Calu3 (cell line): Measurements from ENCODE around the gene EPO. TPM values are rescaled to one million over a fixed set of nuclear protein-coding genes. Genes with fewer than 3 reads are reported as not detected.

Source experiments
- BruUV-seq: library from RNA; stranded (reverse); fragments of 400-500 nt; replicated peaks from 2 replicates; lab custom pipeline; 2021; lab: Mats Ljungman, UMichigan
- CTCF ChIA-PET: fragments of 300-600 bp; sonication (Branson Sonifier 250); formaldehyde crosslinking; loops from one replicate; lab custom pipeline; 2022; ENCODE audit warnings: antibody characterized with exemption; lab: Charles Lee
- DNase-seq: peaks from one replicate; pipeline ENCODE4 v3.0.0; 2022
- H3K27ac Mint-ChIP-seq: one replicate; pipeline ENCODE4 v1.8.0; 2022; ENCODE audit warnings: mixed read lengths; ENCODE audit not compliant: unreplicated experiment
- H3K27me3 Mint-ChIP-seq: one replicate; pipeline ENCODE4 v1.8.0; 2022; ENCODE audit warnings: mixed read lengths; ENCODE audit not compliant: unreplicated experiment
- H3K36me3 Mint-ChIP-seq: one replicate; pipeline ENCODE4 v1.8.0; 2022; ENCODE audit warnings: mild to moderate bottlenecking, moderate library complexity, mixed read lengths; ENCODE audit not compliant: insufficient read depth, unreplicated experiment
- H3K4me1 Mint-ChIP-seq: one replicate; pipeline ENCODE4 v1.8.0; 2022; ENCODE audit warnings: mild to moderate bottlenecking, low read depth, mixed read lengths; ENCODE audit not compliant: unreplicated experiment
- H3K4me3 Mint-ChIP-seq: one replicate; pipeline ENCODE4 v1.8.0; 2022; ENCODE audit warnings: mild to moderate bottlenecking, low read depth, moderate library complexity, mixed read lengths; ENCODE audit not compliant: unreplicated experiment
- H3K9me3 Mint-ChIP-seq: one replicate; pipeline ENCODE4 v1.8.0; 2022; ENCODE audit warnings: low read depth, mixed read lengths; ENCODE audit not compliant: unreplicated experiment
- CTCF ChIP-seq: fragments of 200-600 bp; IDR thresholded peaks from one replicate; pipeline ENCODE4 v1.8.0; 2022; ENCODE audit warnings: antibody characterized with exemption; ENCODE audit not compliant: unreplicated experiment
- intact Hi-C: fragments of 100-400 bp; cut with micrococcal nuclease; formaldehyde crosslinking; loops from one replicate; pipeline ENCODE4 v1.10.0; 2022; ENCODE audit not compliant: unreplicated experiment
- total RNA-seq: library from RNA; stranded (reverse); gene quantifications from 2 replicates; pipeline ENCODE4 v1.2.3, GENCODE V29; 2022

Gene EPO
- total RNA-seq, 1 experiment from 2014 or later: not detected

DNA sequence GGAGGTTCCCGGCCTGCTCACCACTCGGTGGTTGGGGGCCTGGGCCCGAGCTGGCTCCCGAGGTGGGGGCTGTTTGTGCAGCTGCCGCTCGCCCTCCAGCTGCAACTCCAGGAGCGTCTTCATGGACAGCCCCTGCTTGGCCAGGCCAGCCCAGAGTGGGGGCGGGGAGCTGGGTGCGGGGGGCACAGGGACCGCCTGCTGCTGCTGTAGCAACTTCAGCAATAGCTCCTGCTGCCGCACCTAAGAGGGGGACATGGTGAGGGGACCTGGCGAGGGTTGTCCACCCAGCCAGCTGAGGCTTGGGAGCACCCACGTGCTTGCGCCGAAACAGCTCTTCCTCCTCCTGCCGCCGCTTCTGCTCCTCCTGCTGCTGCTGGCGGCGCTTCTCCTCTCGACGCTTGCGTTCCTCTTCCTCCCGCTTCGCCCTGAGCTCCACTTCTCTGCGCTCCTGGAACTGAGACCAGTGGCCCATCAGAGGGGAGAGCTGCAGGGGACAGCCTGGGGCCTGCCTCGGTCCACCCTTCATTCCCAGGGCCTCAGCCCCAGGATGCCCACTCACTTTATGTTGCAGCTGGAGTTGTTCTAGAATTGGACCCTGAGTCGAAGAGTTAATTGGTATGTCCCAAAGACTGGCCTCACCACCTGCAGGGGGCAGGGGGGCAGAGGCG lies 37.1 kb upstream of the EPO start:
- TF ChIP-seq CTCF: no peak
- H3K27ac Mint-ChIP-seq: no peak overlapping the region
- intact Hi-C loops: no loop called here
- no peaks in the 10 kb centered on the region for H3K4me1 Mint-ChIP-seq
- no peak for DNase-seq
- CTCF ChIA-PET: interaction anchor here (0.5 kb wide), 1 partner anchor 398 kb away, joined by 3 read pairs; no protein-coding TSS in a partner anchor
- H3K9me3 Mint-ChIP-seq: no peaks in the 10 kb centered on the region
- H3K36me3 Mint-ChIP-seq: peaks cover 51% of the 10 kb centered on the region
- H3K27me3 Mint-ChIP-seq: no peaks in the 10 kb centered on the region
- BruUV-seq: no TSS peak
- no peak overlapping the region for H3K4me3 Mint-ChIP-seq

DNA sequence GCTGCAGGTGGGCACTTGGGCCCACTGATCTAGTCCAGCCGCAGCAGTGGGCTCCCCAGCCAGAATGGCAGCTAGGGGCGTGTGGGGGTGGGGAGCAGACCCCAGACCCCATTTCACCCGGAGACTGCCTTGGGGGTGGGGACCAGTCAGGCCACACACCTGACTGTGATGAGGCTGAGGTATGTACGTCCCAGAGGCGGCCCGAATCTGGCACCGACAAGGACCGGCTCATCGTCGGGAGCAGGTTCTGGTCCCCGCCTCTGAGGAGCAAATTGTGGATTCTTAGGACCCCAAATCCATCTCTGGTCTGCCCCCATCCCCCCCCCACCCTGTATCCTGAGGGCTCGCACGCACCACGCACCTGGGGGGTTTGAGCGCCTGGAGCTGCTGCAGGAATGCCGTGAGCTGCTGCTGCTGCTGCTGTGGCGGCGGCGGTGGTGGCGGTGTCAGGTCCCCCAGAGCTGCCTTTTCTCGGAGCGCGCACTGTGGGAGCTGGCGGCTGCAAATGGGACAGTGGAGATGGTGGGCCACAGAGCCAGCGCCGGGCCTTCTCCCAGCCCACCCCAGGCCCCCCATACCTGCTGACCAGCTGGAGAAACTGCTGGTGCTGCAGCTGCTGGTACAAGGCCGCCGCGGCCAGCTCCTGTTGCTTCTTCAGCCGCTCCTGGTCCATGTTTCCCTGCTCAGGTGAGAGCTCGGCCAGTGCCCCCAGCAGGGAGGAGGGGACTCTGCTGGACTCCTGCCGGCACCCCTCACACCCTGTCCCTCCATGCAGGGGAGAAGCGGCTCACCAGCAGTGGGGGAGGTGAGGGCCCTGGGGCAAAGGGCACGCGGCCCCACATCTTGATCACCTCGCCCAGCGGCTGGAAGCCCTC lies 36.4 kb upstream of the EPO start:
- H3K27ac Mint-ChIP-seq: no peak overlapping the region
- DNase-seq: no peak
- CTCF ChIA-PET: interaction anchor here (0.5 kb wide), 1 partner anchor 397 kb away, joined by 3 read pairs; no protein-coding TSS in a partner anchor
- no TSS peak for BruUV-seq
- TF ChIP-seq CTCF: no peak
- H3K4me1 Mint-ChIP-seq: no peaks in the 10 kb centered on the region
- no peaks in the 10 kb centered on the region for H3K27me3 Mint-ChIP-seq
- peaks cover 48% of the 10 kb centered on the region for H3K36me3 Mint-ChIP-seq
- no peak overlapping the region for H3K4me3 Mint-ChIP-seq
- intact Hi-C loops: no loop called here
- no peaks in the 10 kb centered on the region for H3K9me3 Mint-ChIP-seq

- Mint-ChIP-seq H3K36me3 (peaks cover 48% of the 10 kb centered on the region), H3K27ac (no peak overlapping the region), H3K4me3 (no peak overlapping the region), H3K4me1 (no peaks in the 10 kb centered on the region), H3K27me3 (no peaks in the 10 kb centered on the region), H3K9me3 (no peaks in the 10 kb centered on the region)
- no peak for TF ChIP-seq CTCF
- no TSS peak for BruUV-seq
- DNase-seq: no peak
- intact Hi-C loops: no loop called here
- CTCF ChIA-PET: interaction anchor here (0.6 kb wide), 1 partner anchor 151 kb away, joined by 5 read pairs; no protein-coding TSS in a partner anchor
Observed at GRCh38 chr7:100684534-100685042, 35.7 kb upstream of the EPO start.

DNA sequence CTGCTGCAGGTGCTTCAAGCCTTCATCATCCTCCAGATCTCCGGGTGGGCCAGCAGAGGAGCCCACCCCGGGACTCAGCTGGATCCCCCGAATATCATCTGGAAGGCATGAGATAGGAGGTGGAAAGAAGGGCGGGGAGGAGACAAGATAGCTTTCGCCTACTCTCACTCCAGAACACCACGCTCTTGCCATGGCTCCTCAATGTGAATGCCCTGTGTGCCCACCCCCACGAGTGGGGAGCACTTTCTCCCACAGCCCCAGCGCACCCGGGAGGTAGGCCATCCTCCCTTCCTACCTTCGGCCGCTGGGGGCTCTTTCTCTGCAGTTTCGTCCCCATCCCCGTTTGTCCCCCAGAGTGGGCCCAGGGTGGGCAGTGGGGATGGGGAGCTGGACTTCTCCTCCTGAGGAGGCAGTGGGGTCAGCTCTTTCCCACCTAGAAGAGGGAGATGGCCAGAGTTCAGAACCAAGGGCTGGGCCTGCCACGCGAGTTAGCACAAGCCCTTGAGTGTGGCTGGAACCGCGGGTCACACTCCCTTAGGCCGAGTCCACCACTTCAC lies 35.1 kb upstream of the EPO start:
- no peaks in the 10 kb centered on the region for H3K27me3 Mint-ChIP-seq
- H3K4me3 Mint-ChIP-seq: no peak overlapping the region
- intact Hi-C loops: no loop called here
- H3K4me1 Mint-ChIP-seq: no peaks in the 10 kb centered on the region
- DNase-seq: no peak
- CTCF ChIA-PET: interaction anchor here (0.6 kb wide), 1 partner anchor 151 kb away, joined by 5 read pairs; no protein-coding TSS in a partner anchor
- peaks cover 43% of the 10 kb centered on the region for H3K36me3 Mint-ChIP-seq
- no peaks in the 10 kb centered on the region for H3K9me3 Mint-ChIP-seq
- TF ChIP-seq CTCF: no peak
- BruUV-seq: no TSS peak
- H3K27ac Mint-ChIP-seq: no peak overlapping the region
